ENCODE measurements around the gene C16orf78.

The C16orf78 gene, protein sequence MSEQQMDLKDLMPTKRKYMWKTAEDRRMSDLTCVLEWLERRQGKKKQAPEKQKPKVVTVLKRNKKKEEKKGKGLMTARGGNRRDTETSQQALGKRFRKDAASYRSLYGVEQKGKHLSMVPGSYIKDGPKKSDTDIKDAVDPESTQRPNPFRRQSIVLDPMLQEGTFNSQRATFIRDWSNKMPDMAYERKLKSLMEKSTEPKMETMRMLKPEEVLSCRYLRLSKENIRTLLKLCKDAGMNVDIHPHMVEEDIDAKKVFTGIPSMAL

DNA sequence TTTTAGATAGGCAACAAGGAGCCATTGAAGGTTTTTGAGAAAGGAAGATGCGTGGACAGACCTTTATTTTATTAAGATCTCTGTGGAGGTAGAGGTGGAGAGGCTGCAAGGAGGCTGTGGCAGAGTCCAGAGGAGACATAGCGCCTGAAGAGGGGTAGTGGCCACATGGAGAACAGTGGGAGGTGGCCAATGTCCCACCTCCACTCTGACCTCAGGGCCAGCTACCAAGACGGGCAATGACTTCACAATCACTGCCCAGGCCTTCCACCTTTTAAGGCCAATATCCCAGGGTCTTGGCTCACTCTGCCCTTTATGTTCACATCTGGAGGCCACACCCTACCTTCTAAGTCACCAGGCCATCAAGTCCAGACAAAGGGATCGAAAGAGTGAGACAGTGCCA is at the start of gene C16orf78:
C16orf78 (plus strand) TSS at position 301 of the 400 bp plus-strand sequence. CDS start 136 bp downstream, outside the sequence.
- intact Hi-C loops (cut with DNase I): no loop called here
- DNase-seq: no peak

DNA sequence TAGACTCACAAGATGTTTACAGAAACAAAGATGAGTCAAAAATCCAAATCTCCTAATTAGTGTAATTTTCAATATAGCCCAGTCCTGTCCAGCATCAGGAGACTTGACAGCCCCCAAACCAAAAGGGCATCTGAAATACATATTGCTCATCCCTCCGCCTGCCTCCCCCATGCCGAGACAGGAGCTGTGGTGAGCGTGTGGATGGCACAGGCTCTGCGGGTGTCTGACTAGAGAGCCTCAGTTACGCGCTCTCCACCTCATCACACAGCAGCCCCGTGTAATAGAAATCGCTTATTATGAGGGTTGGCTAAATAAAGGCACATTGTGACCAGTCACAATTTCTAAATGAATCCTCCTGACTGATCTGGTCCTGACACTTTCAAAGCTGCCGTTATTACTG is 48.9 kb upstream of the C16orf78 start:
- intact Hi-C loops (cut with DNase I): no loop called here

DNA sequence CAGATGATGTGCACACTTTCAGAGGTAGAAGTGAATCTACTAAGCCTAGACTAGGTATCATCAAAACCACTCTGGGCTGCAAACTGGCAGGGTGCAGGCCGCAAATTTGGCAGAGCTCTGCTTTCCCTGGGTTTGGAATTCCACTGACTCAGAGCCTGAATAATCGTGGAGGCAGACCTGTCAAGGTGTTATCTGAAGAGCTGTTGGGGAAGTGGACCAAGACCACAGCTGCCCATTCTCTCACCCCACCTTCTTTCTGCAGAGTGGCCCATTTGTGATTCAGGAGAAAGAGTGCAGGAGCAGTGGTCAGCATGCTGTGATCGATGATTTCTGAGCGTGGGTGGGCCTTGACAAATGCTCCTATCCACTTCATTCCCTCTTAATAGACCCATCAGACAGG is 46.1 kb upstream of the C16orf78 start:
- intact Hi-C loops (cut with DNase I): no loop called here
- DNase-seq: no peak

More for the DNA sequence above, 48.9 kb upstream of the C16orf78 start:
- no peak for DNase-seq

DNA sequence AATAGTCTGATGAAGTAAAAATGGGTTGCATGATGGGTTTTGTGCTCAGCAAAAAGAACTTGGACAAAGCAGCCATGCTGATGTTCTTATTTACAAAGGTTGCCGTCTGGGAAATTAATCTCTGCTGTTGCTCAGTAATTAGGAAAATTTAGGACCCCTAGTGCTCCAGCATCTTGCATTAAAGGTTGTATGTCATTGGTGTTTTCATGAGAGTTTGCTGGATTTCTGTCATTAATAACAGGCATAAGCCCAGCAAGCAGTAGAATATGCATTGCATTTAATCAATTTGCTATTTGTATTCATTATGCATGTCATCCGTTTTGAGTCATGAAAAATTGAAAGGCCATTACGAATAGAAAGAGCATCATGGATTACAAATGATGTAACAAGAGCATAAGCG is 45.3 kb upstream of the C16orf78 start:
- DNase-seq: no peak
- intact Hi-C loops (cut with DNase I): no loop called here

DNA sequence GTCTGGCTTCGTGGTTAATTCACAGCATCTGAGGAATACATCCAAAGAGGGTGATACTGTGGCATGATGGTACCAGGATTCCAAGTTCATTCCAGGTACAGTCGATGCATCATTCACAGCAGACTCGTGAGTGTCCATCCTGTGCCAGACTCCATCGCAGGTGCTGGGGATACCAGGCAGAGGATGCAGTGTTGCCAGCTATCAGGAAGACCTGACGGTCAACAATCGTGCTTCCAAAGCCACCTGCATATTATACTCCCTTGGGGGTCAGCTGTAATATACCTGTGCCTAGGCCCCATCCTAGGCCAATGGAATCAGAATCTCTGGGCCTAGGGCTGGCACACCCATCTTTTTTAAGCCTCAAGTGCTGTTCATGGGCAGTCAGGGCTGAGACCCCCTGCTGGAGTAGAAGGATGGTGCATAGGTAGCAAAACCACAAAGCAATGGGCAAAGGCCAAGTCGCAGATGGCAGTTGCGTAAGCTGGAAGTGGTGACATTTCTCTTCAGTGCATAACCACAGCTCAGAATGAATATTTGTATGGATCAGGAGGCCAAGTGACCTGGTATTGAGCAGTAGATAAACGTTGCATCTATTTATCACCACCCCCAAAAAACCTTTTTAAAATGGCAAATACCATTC is 42.9 kb upstream of the C16orf78 start:
- DNase-seq: no peak
- intact Hi-C loops (cut with DNase I): no loop called here

DNA sequence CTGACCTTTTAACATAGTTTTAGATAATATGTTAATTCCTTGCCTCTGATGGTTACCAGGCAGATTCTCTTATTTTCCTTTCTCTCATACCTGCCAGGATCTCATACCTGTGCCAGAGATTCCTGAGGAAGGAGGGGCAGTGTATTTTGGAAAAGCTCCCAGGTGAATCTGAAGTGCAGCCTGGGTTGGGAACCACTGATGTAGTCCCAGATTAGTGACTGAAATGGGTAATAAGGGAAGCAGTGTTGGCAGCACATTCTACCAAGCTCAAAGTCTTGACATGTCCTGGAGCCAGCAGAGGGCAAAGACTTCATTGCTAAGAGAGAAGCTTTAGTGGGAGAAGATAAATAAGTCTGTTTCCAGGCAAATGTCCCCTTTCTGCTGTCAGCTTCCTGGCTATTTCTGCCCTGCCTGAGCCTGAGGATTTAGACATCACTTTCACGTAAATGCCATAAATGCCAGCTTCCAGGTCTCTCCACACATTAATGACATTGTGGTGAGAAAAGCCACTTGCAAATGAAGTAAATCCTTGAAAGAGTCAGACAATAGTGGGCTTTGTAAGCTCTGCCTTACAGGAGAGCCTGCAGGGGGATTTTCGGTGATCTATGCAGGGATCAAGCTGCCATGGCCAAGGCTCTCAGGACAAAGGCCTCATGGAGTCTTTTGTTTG is 40.9 kb upstream of the C16orf78 start:
- no peak for DNase-seq
- intact Hi-C loops (cut with DNase I): no loop called here

DNA sequence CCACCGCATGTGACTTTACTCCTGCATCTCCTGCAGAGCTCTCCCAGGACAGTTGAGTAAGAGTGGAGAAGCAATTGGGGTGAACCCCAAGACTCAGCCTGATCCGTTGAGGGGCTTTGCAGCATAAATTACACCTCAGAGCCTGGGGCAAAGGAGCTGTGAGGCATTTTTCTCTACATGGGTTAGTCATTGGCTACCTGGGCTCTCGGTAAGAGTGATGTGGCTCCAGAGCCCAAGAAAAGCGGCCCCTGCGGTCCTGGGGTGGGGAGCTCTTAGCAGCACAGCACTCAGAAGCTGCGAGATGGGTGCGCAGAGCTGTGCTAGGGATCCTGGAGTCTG is 40.4 kb upstream of the C16orf78 start:
- DNase-seq: no peak
- intact Hi-C loops (cut with DNase I): no loop called here

DNA sequence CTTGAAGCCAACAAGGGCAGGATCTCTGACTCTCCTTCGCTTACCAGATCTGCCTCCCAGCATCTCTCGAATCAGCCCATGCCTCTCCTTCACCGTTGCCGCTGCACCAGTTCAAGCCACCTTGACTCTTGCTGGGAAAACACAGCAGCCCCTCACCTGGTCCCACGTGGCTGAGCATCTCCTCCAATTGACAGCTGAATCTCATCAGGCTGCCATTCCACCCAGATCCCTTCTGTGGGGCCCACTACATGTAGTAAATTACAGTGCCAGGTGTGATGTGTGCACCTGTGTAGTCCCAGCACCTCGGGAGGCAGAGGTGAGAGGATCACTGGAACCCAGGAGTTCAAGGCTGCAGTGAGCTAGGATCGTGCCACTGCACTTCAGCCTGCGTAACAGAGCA is 37.8 kb upstream of the C16orf78 start:
- intact Hi-C loops (cut with DNase I): no loop called here
- no peak for DNase-seq

DNA sequence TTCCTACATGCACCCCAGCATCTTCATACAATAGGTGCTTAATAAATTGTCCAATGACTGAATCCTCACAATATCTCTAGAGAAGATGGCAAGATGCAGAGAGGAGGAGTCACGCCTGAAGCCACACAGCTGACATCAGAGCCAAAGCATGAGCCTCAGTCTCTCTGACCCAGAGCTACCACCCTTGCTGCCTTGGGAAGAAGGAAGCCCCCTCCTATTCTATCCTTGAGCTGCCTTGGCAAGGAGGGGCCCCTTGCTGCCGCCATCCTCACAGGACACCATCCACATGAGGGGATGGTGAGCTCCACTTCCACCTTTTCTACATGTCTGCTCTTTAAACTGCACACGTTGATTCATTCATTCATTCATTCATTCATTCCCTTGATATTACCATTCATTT is 37.0 kb upstream of the C16orf78 start:
- intact Hi-C loops (cut with DNase I): no loop called here
- no peak for DNase-seq

DNA sequence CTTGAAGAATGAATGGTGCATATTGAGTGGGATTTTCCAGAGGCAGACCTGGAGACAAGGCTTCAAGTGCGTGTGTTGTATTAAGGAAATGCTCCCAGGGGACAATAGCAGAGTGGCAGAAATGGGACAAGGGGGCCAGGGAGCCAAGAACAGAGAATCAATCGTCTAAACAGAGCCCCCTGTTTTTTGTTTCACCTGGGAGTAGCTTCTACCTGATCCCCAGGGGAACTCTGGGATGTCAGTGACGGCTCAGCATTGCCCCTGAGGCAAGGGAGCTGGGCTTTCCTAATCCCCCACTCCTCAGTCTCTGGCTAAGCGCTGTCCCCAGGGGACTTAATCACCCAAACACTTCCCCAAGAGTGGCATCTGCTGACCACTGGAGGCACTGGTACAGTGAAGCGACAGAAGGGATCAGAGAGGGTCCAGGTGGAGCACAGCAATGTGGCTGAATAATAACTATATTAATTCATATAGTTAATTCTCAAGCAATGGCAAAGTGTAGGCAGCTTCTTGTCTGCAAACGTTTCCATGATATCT is 35.7 kb upstream of the C16orf78 start:
- intact Hi-C loops (cut with DNase I): no loop called here
- DNase-seq: no peak

DNA sequence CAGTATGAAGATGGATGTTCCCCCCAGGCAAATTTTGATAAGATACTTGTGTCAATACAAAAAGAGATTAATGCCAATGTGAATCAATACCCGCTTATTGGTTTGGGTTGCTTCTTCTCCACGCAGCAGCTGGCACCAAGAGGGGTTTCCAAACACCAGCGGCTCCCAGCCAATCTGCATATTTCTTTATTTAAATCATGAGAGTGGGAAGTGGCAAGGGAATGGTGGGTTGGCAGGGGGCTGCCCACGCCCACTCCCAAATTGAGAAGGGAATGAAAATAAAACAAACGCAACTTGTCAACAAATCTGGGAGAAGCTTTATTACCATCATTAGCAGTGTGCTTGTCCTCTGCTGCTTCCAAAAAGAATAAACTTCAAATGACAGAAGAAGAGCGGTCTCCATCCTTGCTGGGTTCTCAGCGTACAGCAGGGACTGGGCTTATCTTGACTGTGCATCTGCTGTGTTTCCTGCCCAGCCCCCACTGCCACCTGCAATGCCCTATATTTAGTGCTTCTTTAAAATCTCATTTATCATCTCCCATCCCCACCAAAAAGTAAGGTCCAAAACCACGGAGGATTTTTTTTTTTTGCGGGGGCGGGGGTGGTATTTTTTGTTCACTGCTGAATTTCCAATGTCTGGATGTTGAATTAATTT is 34.9 kb upstream of the C16orf78 start:
- intact Hi-C loops (cut with DNase I): no loop called here
- no peak for DNase-seq

DNA sequence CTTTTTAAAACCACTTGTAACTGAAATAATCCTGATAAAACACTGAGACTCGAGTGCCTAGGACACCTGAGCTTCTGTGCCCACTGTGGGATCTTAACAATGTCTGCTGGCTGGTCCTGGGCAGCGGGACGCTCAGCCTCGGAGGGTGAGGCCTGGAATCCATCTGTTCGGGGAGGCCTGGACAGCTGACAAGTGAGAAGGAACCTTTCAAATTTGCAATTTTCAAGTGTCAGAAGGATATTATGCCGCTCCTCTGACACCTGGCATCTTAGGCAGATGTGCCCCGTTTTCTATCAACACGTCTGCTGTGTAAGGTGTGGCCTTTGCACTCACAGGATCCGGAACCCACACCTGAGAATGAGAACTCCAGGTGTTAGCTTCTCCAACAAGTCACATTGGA is 33.1 kb upstream of the C16orf78 start:
- intact Hi-C loops (cut with DNase I): no loop called here

DNA sequence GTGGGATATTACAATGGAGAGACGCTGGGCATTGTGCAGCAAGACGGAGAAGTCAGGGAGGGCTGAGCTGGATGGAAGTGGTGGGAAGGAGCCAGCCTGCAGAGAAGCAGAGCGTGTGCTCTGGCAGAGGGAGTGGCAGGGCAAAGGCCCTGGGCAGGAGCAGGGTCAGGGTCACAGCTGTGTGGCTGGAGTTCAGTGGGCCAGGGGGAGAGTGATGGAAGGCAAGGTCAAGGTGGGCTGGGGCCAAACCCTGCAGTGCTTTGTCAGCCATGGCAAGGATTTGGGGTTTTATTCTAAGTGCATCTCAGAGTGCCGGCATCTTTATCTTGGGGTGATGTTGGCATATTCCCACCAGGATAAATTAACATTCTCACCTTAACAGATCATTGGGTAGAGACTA is 31.9 kb upstream of the C16orf78 start:
- intact Hi-C loops (cut with DNase I): no loop called here

More for the DNA sequence above, 33.1 kb upstream of the C16orf78 start:
- no peak for DNase-seq

DNA sequence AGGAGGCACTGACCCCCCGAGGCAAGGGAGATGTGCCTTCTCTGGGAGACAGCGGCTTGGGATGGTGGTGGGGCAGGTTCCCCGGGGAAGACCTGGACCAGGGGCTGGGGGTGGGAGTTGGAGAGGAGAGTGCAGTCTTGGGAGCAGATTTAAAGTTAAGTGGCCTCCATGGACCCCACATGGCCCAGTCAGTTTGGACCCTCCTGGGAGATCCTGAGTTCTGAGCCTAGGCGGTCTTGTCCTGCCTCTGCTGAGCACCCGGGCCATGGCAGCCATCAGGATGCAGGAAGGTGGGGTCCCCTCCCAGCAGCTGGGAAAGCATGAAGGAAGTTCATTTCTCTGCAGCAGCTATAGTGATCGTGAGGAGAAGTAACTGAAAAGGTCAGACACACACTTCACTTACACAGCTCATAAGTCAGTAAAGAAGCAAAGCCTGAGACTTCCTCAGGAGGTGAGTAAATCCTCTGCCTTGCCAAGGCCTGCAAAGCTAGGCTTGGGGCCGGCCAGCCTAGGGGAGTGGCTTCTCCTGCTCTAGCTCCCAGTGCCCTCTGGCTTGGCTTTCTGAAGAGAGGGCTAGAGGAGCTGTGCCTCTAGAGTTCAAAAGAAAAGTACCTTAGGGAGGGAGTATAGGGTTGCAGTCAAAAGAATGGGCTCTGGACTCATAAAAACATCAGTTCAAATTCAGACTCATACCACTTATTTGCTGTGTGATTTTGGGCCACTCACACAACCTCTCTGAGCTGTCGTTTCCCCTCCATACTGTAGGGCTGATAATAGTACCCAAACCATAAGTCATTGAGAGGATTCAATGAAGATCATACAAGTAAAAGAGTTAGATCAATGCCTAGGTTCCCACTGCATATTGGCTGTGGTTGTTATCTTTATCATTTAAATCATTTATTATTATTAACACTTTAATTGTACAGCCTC is 31.0 kb upstream of the C16orf78 start:
- intact Hi-C loops (cut with DNase I): no loop called here
- DNase-seq: peak in 1 of 10 donors; percentile 73

More for the DNA sequence above, 31.9 kb upstream of the C16orf78 start:
- peak in 1 of 10 donors; percentile 51 for DNase-seq

DNA sequence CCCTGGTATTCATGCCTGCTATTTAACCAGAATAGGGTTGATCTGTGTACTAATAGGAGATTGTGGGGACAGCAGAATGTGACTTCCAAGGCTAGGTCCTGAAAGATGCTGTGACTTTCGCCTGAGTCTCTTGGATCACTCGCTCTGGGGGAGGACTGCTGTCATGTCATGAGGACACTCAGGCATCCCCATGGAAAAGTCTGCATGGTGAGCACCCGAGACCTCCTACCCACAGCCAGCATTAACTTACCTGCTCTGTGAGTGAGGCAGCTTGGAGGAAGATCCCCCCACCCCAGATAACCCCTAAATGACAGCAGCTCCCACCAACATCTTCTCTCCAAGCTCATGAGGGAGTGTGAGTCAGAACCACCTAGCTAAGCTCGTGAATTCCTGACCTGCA is 30.3 kb upstream of the C16orf78 start:
- peak in 1 of 10 donors; percentile 27 for DNase-seq
- intact Hi-C loops (cut with DNase I): no loop called here

DNA sequence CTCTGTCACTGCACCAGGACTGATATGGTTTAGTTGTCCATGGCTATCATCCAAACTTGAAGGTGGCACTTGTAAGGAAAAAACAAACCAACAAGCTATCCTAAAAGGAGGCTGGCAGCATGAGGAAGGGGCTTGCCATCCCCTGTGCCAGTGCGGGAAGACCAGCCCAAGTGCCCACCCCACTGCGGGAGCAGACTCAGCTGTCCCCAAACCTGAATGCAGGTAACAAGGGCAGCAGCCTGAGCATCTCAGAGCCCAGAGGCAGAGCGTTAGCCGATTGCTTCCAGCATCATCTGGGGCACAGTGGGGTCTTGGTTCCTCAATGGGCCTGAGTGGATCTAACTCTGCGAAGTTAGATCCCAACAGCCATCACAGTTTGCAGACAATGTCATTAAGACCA is 29.2 kb upstream of the C16orf78 start:
- intact Hi-C loops (cut with DNase I): no loop called here
- peak in 1 of 10 donors; percentile 26 for DNase-seq

DNA sequence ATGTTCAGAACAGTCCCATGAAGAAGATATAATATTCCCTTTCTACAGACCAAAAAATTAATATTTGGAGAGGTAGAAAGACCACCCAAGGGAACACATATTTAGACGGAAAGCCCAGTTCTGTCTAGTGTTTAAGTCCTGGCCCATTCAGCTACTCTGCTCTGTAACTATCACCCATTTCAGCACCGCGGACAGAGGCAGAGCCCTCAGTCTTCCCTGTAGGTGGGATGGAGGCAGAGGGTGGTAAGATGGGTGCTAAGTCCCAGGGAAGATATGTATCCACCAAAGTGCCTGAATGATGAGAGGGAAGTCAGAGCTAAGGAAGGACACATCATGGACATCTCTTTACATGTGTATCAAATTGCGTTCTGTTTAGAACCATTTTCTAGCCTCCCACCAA is 27.8 kb upstream of the C16orf78 start:
- intact Hi-C loops (cut with DNase I): no loop called here

DNA sequence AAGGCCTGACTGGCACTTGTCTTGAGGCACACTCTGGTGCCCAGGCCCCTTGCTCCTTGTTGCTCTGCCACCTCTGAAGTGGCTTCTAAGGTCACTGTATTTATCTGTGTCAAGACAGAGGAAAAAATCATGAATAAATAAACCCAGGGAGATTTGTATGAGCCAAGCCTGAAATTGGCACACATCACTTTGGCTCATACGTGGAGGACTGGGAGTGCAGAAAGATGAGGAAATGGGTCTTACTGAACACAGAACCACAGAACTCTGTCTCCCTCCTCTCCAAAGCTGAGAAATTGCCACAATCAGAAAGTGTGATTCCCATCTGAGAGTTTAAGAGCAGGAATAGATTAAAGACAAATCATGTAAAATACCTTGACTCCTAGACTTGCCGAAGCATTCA is 27.1 kb upstream of the C16orf78 start:
- intact Hi-C loops (cut with DNase I): no loop called here
- DNase-seq: peak in 1 of 10 donors; percentile 52

More for the DNA sequence above, 27.8 kb upstream of the C16orf78 start:
- DNase-seq: no peak

DNA sequence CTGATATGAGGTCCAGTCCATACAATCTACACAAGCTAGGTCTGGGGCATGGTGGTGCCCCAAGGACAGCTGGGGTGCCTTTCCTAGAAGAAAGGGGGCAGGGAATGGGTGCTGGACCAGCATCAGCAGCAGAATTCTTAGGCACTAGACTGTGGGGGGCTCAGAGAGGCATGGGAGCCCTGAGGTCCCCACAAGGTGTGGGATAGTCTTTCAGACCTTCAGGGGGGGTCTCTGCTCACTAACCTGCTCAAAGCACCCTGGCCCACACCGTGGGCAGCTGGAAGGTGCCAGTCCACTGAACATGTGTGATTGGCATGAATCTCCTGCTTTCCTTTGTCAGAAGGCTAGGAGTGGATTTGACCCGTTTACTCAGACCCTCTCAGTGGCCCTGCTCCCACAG is 26.1 kb upstream of the C16orf78 start:
- intact Hi-C loops (cut with DNase I): no loop called here
- DNase-seq: no peak

Data from posterior cingulate gyrus (tissue), 11 donors.